Epithelial cell of esophagus (primary cell): Measurements from ENCODE around the gene C1QL4.
"Not testable (repeated sequence)": the region's sequence is repeated elsewhere in the genome, so short reads cannot be mapped to it uniquely, and the experiment has no call there.

Experiments
- DNase-seq: peaks from one replicate; pipeline ENCODE4 v3.0.0; 2010; ENCODE audit warnings: low read depth
- H3K4me3 ChIP-seq: 2 replicates; pipeline ENCODE4 v1.5.1; 2011; ENCODE audit warnings: mild to moderate bottlenecking, low read length, control low read depth
- CTCF ChIP-seq: IDR thresholded peaks from 2 replicates; pipeline ENCODE4 v1.5.1; 2011; ENCODE audit warnings: low read depth, mild to moderate bottlenecking, low read length, control low read depth, inconsistent platforms; ENCODE audit not compliant: insufficient read depth; ENCODE audit errors: missing control alignments

The C1QL4 gene

GRCh38 chr12:49336645-49337584, at the start of gene C1QL4:
Gene C1QL4 (minus strand): TSS chr12:49337188. CDS start chr12:49336477, 711 bp downstream.
- TF ChIP-seq CTCF = peak; percentile 72
- H3K4me3 ChIP-seq = peak within 1 kb of the TSS; percentile 27

GRCh38 chr12:49380184-49380583, 43.2 kb upstream of the C1QL4 start:
- H3K4me3 ChIP-seq, DNase-seq: not testable (repeated sequence)

More at GRCh38 chr12:49336645-49337584, at the start of gene C1QL4:
- DNase-seq = peak; percentile 69

- TF ChIP-seq CTCF = no peak
- no peak overlapping the region for H3K4me3 ChIP-seq
- no peak for DNase-seq
Measured at GRCh38 chr12:49377386-49377785, 40.4 kb upstream of the C1QL4 start.

- TF ChIP-seq CTCF = no peak
- no peak for DNase-seq
- H3K4me3 ChIP-seq = no peak overlapping the region
Measured at GRCh38 chr12:49375406-49375805, 38.4 kb upstream of the C1QL4 start.

- H3K4me3 ChIP-seq = no peak overlapping the region
- TF ChIP-seq CTCF = no peak
- no peak for DNase-seq
Measured at GRCh38 chr12:49370539-49370938, 33.6 kb upstream of the C1QL4 start.

GRCh38 chr12:49369411-49370145, 32.6 kb upstream of the C1QL4 start:
- TF ChIP-seq CTCF = peak; percentile 50
- DNase-seq = peak; percentile 52
- H3K4me3 ChIP-seq = no peak overlapping the region

GRCh38 chr12:49368240-49368600, 31.2 kb upstream of the C1QL4 start:
- TF ChIP-seq CTCF = no peak
- DNase-seq = no peak
- peak overlapping the region; percentile 81 for H3K4me3 ChIP-seq
